NCI-H2029 treated with DMSO at 0.1 percent for 48 hours (cell line): ENCODE measurements around the gene MYO9B.

Source experiments
- DNase-seq: peaks from one replicate; lab custom pipeline; 2025; lab: John Stamatoyannopoulos, UW

Gene MYO9B

GRCh38 chr19:17075035-17075863 is at the start of gene MYO9B, which contains the start of gene HAUS8:
Gene MYO9B (plus strand): TSS chr19:17075777. CDS start chr19:17101718, 25,941 bp downstream.
Gene HAUS8 (minus strand): TSS chr19:17075452. CDS start chr19:17075422, 30 bp downstream.
- peak; percentile 83 for DNase-seq

- no peak for DNase-seq
Observed at GRCh38 chr19:17025991-17026658, 49.5 kb upstream of the MYO9B start.

- no peak for DNase-seq
Observed at GRCh38 chr19:17026706-17027534, 48.7 kb upstream of the MYO9B start, which contains the start of gene CPAMD8. Gene CPAMD8 (minus strand): TSS chr19:17026810. CDS start chr19:17026642, 168 bp downstream.

- no peak for DNase-seq
Observed at GRCh38 chr19:17027535-17027975, 48.0 kb upstream of the MYO9B start.

GRCh38 chr19:17031741-17032140 is 43.8 kb upstream of the MYO9B start:
- DNase-seq: no peak

- DNase-seq: no peak
Observed at GRCh38 chr19:17035842-17036424, 39.6 kb upstream of the MYO9B start.

- DNase-seq: no peak
Observed at GRCh38 chr19:17036640-17037039, 38.9 kb upstream of the MYO9B start.

- DNase-seq: no peak
Observed at GRCh38 chr19:17037184-17037583, 38.4 kb upstream of the MYO9B start.

GRCh38 chr19:17037966-17038500 is 37.5 kb upstream of the MYO9B start:
- DNase-seq: no peak

- peak; percentile 26 for DNase-seq
Observed at GRCh38 chr19:17041976-17042375, 33.6 kb upstream of the MYO9B start.

GRCh38 chr19:17043744-17044143 is 31.8 kb upstream of the MYO9B start:
- no peak for DNase-seq

GRCh38 chr19:17045907-17046502 is 29.6 kb upstream of the MYO9B start:
- no peak for DNase-seq

GRCh38 chr19:17048885-17049453 is 26.6 kb upstream of the MYO9B start:
- DNase-seq: no peak

GRCh38 chr19:17049711-17050280 is 25.8 kb upstream of the MYO9B start:
- no peak for DNase-seq

GRCh38 chr19:17052439-17052838 is 23.1 kb upstream of the MYO9B start:
- no peak for DNase-seq

GRCh38 chr19:17054746-17055145 is 20.8 kb upstream of the MYO9B start:
- DNase-seq: no peak

GRCh38 chr19:17055636-17056035 is 19.9 kb upstream of the MYO9B start:
- DNase-seq: no peak

- DNase-seq: no peak
Observed at GRCh38 chr19:17058236-17058635, 17.3 kb upstream of the MYO9B start.

- DNase-seq: no peak
Observed at GRCh38 chr19:17060802-17061201, 14.8 kb upstream of the MYO9B start.

GRCh38 chr19:17061205-17061604 is 14.4 kb upstream of the MYO9B start:
- DNase-seq: no peak
